Endothelial cell of umbilical vein (primary cell): ENCODE data around the gene MYO9B.

Experiments used
- EZH2 ChIP-seq: IDR thresholded peaks from 2 replicates; pipeline ENCODE4 v1.6.1; 2012; ENCODE audit warnings: borderline replicate concordance, low read depth, mild to moderate bottlenecking, moderate library complexity, low read length, inconsistent platforms; ENCODE audit not compliant: severe bottlenecking
- FOS ChIP-seq: IDR thresholded peaks from 2 replicates; pipeline ENCODE4 v1.6.1; 2011; ENCODE audit warnings: mild to moderate bottlenecking, low read length, moderate library complexity, borderline replicate concordance; ENCODE audit not compliant: insufficient read depth
- POLR2A ChIP-seq: IDR thresholded peaks from 2 replicates; pipeline ENCODE4 v1.6.1; 2012; ENCODE audit warnings: low read depth, mild to moderate bottlenecking, control low read depth, low read length

GRCh38 chr19:17245535-17245984, 170.0 kb downstream of the MYO9B start, which contains the start of gene NR2F6:
- no peak for TF ChIP-seq FOS
- no peak for TF ChIP-seq EZH2
- TF ChIP-seq POLR2A, result no peak
